ENCODE results near the gene CAPN1. TPM values are rescaled to one million over a fixed set of nuclear protein-coding genes. Genes with fewer than 3 reads are reported as not detected.

The CAPN1 gene
- total RNA-seq, 1 donor = 102 TPM

GRCh38 chr11:65211293-65212105, 29.8 kb downstream of the CAPN1 start:
- Histone ChIP-seq H3K36me3 (ENCODE audit: insufficient read depth, low read length) (peaks cover 23% of the 10 kb centered on the region), H3K4me2 (ENCODE audit: insufficient read depth, low read length) (no peak overlapping the region), H3K9me3 (ENCODE audit: low read depth, low read length) (no peaks in the 10 kb centered on the region), H3K4me3 (ENCODE audit: insufficient read depth, low read length) (no peak overlapping the region), H3K27me3 (ENCODE audit: insufficient read depth, low read length) (no peaks in the 10 kb centered on the region), H4K20me1 (ENCODE audit: insufficient read depth, low read length) (no peaks in the 10 kb centered on the region), H2AFZ (ENCODE audit: low read length) (no peak overlapping the region), H3K4me1 (ENCODE audit: insufficient read depth, low read length) (no peaks in the 10 kb centered on the region), H3K79me2 (ENCODE audit: insufficient read depth, low read length) (no peaks in the 10 kb centered on the region), H3K27ac (ENCODE audit: low read depth, low read length) (no peak overlapping the region)
- TF ChIP-seq CTCF (IDR thresholded peaks at IDR 0.05; ENCODE audit: extremely low read depth, low read depth, low read length) = no peak
- peak; percentile 68 for DNase-seq (ENCODE audit: insufficient read length, low spot score, missing footprints)

GRCh38 chr11:65212226-65212801, 30.6 kb downstream of the CAPN1 start:
- Histone ChIP-seq H3K27me3 (ENCODE audit: insufficient read depth, low read length) (no peaks in the 10 kb centered on the region), H4K20me1 (ENCODE audit: insufficient read depth, low read length) (no peaks in the 10 kb centered on the region), H3K79me2 (ENCODE audit: insufficient read depth, low read length) (no peaks in the 10 kb centered on the region), H3K4me3 (ENCODE audit: insufficient read depth, low read length) (no peak overlapping the region), H3K27ac (ENCODE audit: low read depth, low read length) (no peak overlapping the region), H3K4me1 (ENCODE audit: insufficient read depth, low read length) (no peaks in the 10 kb centered on the region), H2AFZ (ENCODE audit: low read length) (no peak overlapping the region), H3K36me3 (ENCODE audit: insufficient read depth, low read length) (peaks cover 21% of the 10 kb centered on the region), H3K4me2 (ENCODE audit: insufficient read depth, low read length) (no peak overlapping the region), H3K9me3 (ENCODE audit: low read depth, low read length) (no peaks in the 10 kb centered on the region)
- TF ChIP-seq CTCF (IDR thresholded peaks at IDR 0.05; ENCODE audit: extremely low read depth, low read depth, low read length) = no peak
- peak; percentile 58 for DNase-seq (ENCODE audit: insufficient read length, low spot score, missing footprints)

GRCh38 chr11:65213322-65214211, 31.8 kb downstream of the CAPN1 start:
- peaks cover 14% of the 10 kb centered on the region for H3K36me3 ChIP-seq (ENCODE audit: insufficient read depth, low read length)
- no peaks in the 10 kb centered on the region for H3K79me2 ChIP-seq (ENCODE audit: insufficient read depth, low read length)
- no peak overlapping the region for H2AFZ ChIP-seq (ENCODE audit: low read length)
- H3K4me3 ChIP-seq (ENCODE audit: insufficient read depth, low read length) = no peak overlapping the region
- peak; percentile 55 for DNase-seq (ENCODE audit: insufficient read length, low spot score, missing footprints)
- no peaks in the 10 kb centered on the region for H3K27me3 ChIP-seq (ENCODE audit: insufficient read depth, low read length)
- H3K4me2 ChIP-seq (ENCODE audit: insufficient read depth, low read length) = no peak overlapping the region
- no peak overlapping the region for H3K27ac ChIP-seq (ENCODE audit: low read depth, low read length)
- no peaks in the 10 kb centered on the region for H3K4me1 ChIP-seq (ENCODE audit: insufficient read depth, low read length)
- H3K9me3 ChIP-seq (ENCODE audit: low read depth, low read length) = no peaks in the 10 kb centered on the region
- no peaks in the 10 kb centered on the region for H4K20me1 ChIP-seq (ENCODE audit: insufficient read depth, low read length)
- TF ChIP-seq CTCF (IDR thresholded peaks at IDR 0.05; ENCODE audit: extremely low read depth, low read depth, low read length) = no peak
